SHP77 treated with DMSO at 0.1 percent for 48 hours (cell line): ENCODE measurements around the gene PSMB9.

Source experiments
- DNase-seq: peaks from one replicate; lab custom pipeline; 2025; lab: John Stamatoyannopoulos, UW

PSMB9 gene

GRCh38 chr6:32906539-32906938 is 52.5 kb downstream of the PSMB9 start:
- no peak for DNase-seq

GRCh38 chr6:32908897-32909296 is 54.9 kb downstream of the PSMB9 start:
- no peak for DNase-seq
